NCI-H748 (cell line): ENCODE measurements around the gene NR0B1.

Experiments
- DNase-seq: peaks from one replicate; lab custom pipeline; 2025; ENCODE audit not compliant: unreplicated experiment; lab: John Stamatoyannopoulos, UW

The NR0B1 gene

GRCh38 chrX:30275498-30275897 is 33.7 kb downstream of the NR0B1 start:
- peak; percentile 0 for DNase-seq

GRCh38 chrX:30270639-30271038 is 38.6 kb downstream of the NR0B1 start:
- no peak for DNase-seq

- no peak for DNase-seq
Observed at GRCh38 chrX:30262763-30263162, 46.4 kb downstream of the NR0B1 start.

GRCh38 chrX:30261012-30261411 is 48.2 kb downstream of the NR0B1 start:
- DNase-seq = no peak

- no peak for DNase-seq
Observed at GRCh38 chrX:30259927-30260326, 49.3 kb downstream of the NR0B1 start.
